ENCODE data around the gene RGS9BP. TPM values are rescaled to one million over a fixed set of nuclear protein-coding genes. Genes with fewer than 3 reads are reported as not detected.
"Not testable (repeated sequence)": the region's sequence is repeated elsewhere in the genome, so short reads cannot be mapped to it uniquely, and the experiment has no call there.

RGS9BP gene
- total and polyA plus RNA-seq, 2 experiments from 2014 or later, result 0.08 to 0.22 TPM

GRCh38 chr19:32647361-32647760 is 28.3 kb upstream of the RGS9BP start:
- no peaks in the 10 kb centered on the region for H3F3A ChIP-seq (ENCODE audit: insufficient read depth)
- H2AFZ ChIP-seq, result no peak overlapping the region
- H3K9ac ChIP-seq, result no peak overlapping the region
- H3K36me3 ChIP-seq (ENCODE audit: low read depth), result peaks cover 21% of the 10 kb centered on the region; the same call in 1 of the 2 replicates
- H3K27me3 ChIP-seq (replicated peaks; ENCODE audit: insufficient read depth), result no peaks in the 10 kb centered on the region
- in situ Hi-C loops (cut with MboI), result no loop called here
- H3K27ac ChIP-seq, result no peak overlapping the region
- H3K79me2 ChIP-seq (ENCODE audit: insufficient read depth), result peaks cover 15% of the 10 kb centered on the region; the same call in 1 of the 2 replicates
- no peaks in the 10 kb centered on the region for H3K9me2 ChIP-seq (ENCODE audit: insufficient read depth)
- no peak for DNase-seq
- H3K4me2 ChIP-seq (ENCODE audit: unreplicated experiment), result no peak overlapping the region
- no peaks in the 10 kb centered on the region for H3K9me3 ChIP-seq (ENCODE audit: low read depth)
- no peak overlapping the region for H3K4me3 ChIP-seq
- no peak for TF ChIP-seq EZH2 (IDR thresholded peaks at IDR 0.05; ENCODE audit: insufficient read depth, poor library complexity, severe bottlenecking)
- TF ChIP-seq EZH2phosphoT487 (IDR thresholded peaks at IDR 0.05; ENCODE audit: insufficient read depth, low read depth), result no peak
- 94% methylated on average over 8 of the region's 8 CpGs for WGBS, 2 experiments (ENCODE audit: low coverage in 1 of 2, low lambda C conversion rate in 2 of 2, missing lambda C conversion rate in 2 of 2)
- no peaks in the 10 kb centered on the region for H3K4me1 ChIP-seq (ENCODE audit: insufficient read depth)
- H4K20me1 ChIP-seq (ENCODE audit: insufficient read depth), result no peaks in the 10 kb centered on the region

DNA sequence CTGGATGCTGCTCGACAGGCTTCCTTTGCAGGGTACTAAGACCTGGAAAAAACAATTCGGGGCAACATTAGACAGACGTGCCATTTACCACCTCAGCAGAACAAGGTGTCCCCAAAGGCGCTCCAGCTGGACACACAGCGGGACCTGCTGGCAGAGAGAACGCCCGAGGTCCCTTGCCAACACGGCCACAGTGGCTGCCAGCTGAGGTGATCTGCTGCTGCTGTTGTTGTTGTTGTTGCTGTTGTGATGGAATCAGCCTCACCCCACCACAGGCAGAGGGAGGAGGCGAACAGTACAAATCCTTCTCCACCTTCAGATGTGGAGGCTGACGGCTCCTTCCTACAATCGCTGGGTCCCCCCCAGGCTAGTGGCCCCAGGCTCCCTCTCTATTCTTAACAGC is 25.9 kb upstream of the RGS9BP start:
- Histone ChIP-seq H3K9ac (no peak overlapping the region), H3K9me2 (ENCODE audit: insufficient read depth) (no peaks in the 10 kb centered on the region), H3K4me1 (ENCODE audit: insufficient read depth) (no peaks in the 10 kb centered on the region), H3K27me3 (replicated peaks; ENCODE audit: insufficient read depth) (no peaks in the 10 kb centered on the region), H3K4me3 (no peak overlapping the region), H3K27ac (no peak overlapping the region), H3K36me3 (ENCODE audit: low read depth) (peaks cover 20% of the 10 kb centered on the region; the same call in 1 of the 2 replicates), H3K79me2 (ENCODE audit: insufficient read depth) (peaks cover 17% of the 10 kb centered on the region; the same call in 1 of the 2 replicates), H3K9me3 (ENCODE audit: low read depth) (no peaks in the 10 kb centered on the region), H4K20me1 (ENCODE audit: insufficient read depth) (no peaks in the 10 kb centered on the region), H2AFZ (no peak overlapping the region), H3K4me2 (ENCODE audit: unreplicated experiment) (no peak overlapping the region), H3F3A (ENCODE audit: insufficient read depth) (no peaks in the 10 kb centered on the region)
- 95 to 96% methylated on average over 11 of the region's 11 CpGs for WGBS, 2 experiments (ENCODE audit: low coverage in 1 of 2, low lambda C conversion rate in 2 of 2, missing lambda C conversion rate in 2 of 2)
- TF ChIP-seq EZH2 (IDR thresholded peaks at IDR 0.05; ENCODE audit: insufficient read depth, poor library complexity, severe bottlenecking) (no peak), EZH2phosphoT487 (IDR thresholded peaks at IDR 0.05; ENCODE audit: insufficient read depth, low read depth) (no peak)
- in situ Hi-C loops (cut with MboI), result no loop called here
- no peak for DNase-seq

GRCh38 chr19:32650671-32651070 is 25.0 kb upstream of the RGS9BP start:
- WGBS, 2 experiments (ENCODE audit: low coverage in 1 of 2, low lambda C conversion rate in 2 of 2, missing lambda C conversion rate in 2 of 2), result 94 to 95% methylated on average over 5 of the region's 5 CpGs
- Histone ChIP-seq H3K27ac (no peak overlapping the region), H3K36me3 (ENCODE audit: low read depth) (peaks cover 20% of the 10 kb centered on the region; the same call in 1 of the 2 replicates), H3K9me2 (ENCODE audit: insufficient read depth) (no peaks in the 10 kb centered on the region), H3K4me2 (ENCODE audit: unreplicated experiment) (no peak overlapping the region), H3K9me3 (ENCODE audit: low read depth) (no peaks in the 10 kb centered on the region), H3K4me3 (no peak overlapping the region), H4K20me1 (ENCODE audit: insufficient read depth) (no peaks in the 10 kb centered on the region), H3F3A (ENCODE audit: insufficient read depth) (no peaks in the 10 kb centered on the region), H3K4me1 (ENCODE audit: insufficient read depth) (no peaks in the 10 kb centered on the region), H3K27me3 (replicated peaks; ENCODE audit: insufficient read depth) (no peaks in the 10 kb centered on the region), H2AFZ (no peak overlapping the region), H3K9ac (no peak overlapping the region), H3K79me2 (ENCODE audit: insufficient read depth) (peaks cover 26% of the 10 kb centered on the region; the same call in 1 of the 2 replicates)
- no peak for DNase-seq
- in situ Hi-C loops (cut with MboI), result no loop called here
- TF ChIP-seq EZH2 (IDR thresholded peaks at IDR 0.05; ENCODE audit: insufficient read depth, poor library complexity, severe bottlenecking) (no peak), EZH2phosphoT487 (IDR thresholded peaks at IDR 0.05; ENCODE audit: insufficient read depth, low read depth) (no peak)

DNA sequence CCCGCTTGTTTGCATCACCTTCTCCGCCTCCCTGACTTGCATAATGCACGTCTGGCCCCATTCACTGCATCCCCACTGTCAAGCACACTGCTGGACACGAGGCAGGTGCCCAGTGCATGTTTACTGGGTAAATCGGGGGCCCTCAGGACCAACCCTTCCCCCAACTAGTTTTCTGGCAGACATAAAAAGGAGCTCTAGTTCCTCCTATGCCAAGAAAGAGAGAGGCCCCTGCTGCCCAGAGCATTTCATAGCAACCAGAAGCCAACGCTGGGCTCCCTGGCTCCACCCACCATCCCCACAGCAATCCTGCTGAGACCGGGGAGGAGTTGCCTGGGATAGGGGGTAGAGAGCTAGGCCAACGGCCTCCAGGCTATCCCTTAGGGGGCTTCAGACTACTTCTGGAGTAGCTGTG is 23.9 kb upstream of the RGS9BP start:
- Histone ChIP-seq H3K4me1 (ENCODE audit: insufficient read depth) (no peaks in the 10 kb centered on the region), H4K20me1 (ENCODE audit: insufficient read depth) (no peaks in the 10 kb centered on the region), H3K4me3 (no peak overlapping the region), H3K79me2 (ENCODE audit: insufficient read depth) (peaks cover 34% of the 10 kb centered on the region; the same call in 1 of the 2 replicates), H3K27ac (no peak overlapping the region), H3K27me3 (replicated peaks; ENCODE audit: insufficient read depth) (no peaks in the 10 kb centered on the region), H3K9me2 (ENCODE audit: insufficient read depth) (no peaks in the 10 kb centered on the region), H3K36me3 (ENCODE audit: low read depth) (peaks cover 20% of the 10 kb centered on the region; the same call in 1 of the 2 replicates), H3K9me3 (ENCODE audit: low read depth) (no peaks in the 10 kb centered on the region), H3K9ac (no peak overlapping the region), H2AFZ (no peak overlapping the region), H3F3A (ENCODE audit: insufficient read depth) (no peaks in the 10 kb centered on the region), H3K4me2 (ENCODE audit: unreplicated experiment) (no peak overlapping the region)
- 89 to 96% methylated on average over 8 of the region's 8 CpGs for WGBS, 2 experiments (ENCODE audit: low coverage in 1 of 2, low lambda C conversion rate in 2 of 2, missing lambda C conversion rate in 2 of 2)
- TF ChIP-seq EZH2 (IDR thresholded peaks at IDR 0.05; ENCODE audit: insufficient read depth, poor library complexity, severe bottlenecking), result no peak
- no peak for TF ChIP-seq EZH2phosphoT487 (IDR thresholded peaks at IDR 0.05; ENCODE audit: insufficient read depth, low read depth)
- in situ Hi-C loops (cut with MboI), result no loop called here
- DNase-seq, result no peak

DNA sequence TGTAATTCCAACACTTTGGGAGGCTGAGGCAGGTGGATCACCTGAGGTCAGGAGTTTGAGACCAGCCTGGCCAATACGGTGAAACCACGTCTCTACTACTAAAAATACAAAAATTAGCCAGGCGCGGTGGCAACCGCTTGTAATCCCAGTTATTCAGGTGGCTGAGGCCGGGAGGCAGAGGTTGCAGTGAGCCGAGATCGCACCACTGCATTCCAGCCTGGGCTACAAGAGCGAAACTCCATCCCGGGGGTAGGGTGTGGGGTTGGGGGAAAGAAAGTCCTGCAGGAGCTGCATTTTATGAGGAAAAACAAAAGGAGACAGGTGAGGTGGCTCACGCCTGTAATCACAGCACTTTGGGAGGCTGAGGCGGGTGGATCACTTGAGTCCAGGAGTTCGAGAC is 23.3 kb upstream of the RGS9BP start:
- H3K4me2 ChIP-seq (ENCODE audit: unreplicated experiment); H3F3A ChIP-seq (ENCODE audit: insufficient read depth); H3K27ac ChIP-seq; H3K9ac ChIP-seq; H2AFZ ChIP-seq; DNase-seq; H3K9me2 ChIP-seq (ENCODE audit: insufficient read depth); in situ Hi-C loops (cut with MboI); H4K20me1 ChIP-seq (ENCODE audit: insufficient read depth); H3K4me1 ChIP-seq (ENCODE audit: insufficient read depth); H3K9me3 ChIP-seq (ENCODE audit: low read depth); H3K4me3 ChIP-seq; H3K27me3 ChIP-seq (replicated peaks; ENCODE audit: insufficient read depth): not testable (repeated sequence)
- H3K79me2 ChIP-seq (ENCODE audit: insufficient read depth), result peaks cover 40% of the 10 kb centered on the region; the same call in 1 of the 2 replicates
- WGBS, 2 experiments (ENCODE audit: low coverage in 1 of 2, low lambda C conversion rate in 2 of 2, missing lambda C conversion rate in 2 of 2), result 93 to 95% methylated on average over 13 of the region's 13 CpGs
- peaks cover 17% of the 10 kb centered on the region; the same call in 1 of the 2 replicates for H3K36me3 ChIP-seq (ENCODE audit: low read depth)
